Measurements from ENCODE around the gene CEP164.

Gene CEP164

GRCh38 chr11:117435326-117435725, 107.7 kb downstream of the CEP164 start:
- Histone ChIP-seq H3K4me3 (ENCODE audit: low read length in 2 of 2) (no peak overlapping the region), H3K4me1 (ENCODE audit: control insufficient read depth in 2 of 2, insufficient read depth in 2 of 2, low read length in 2 of 2) (no peaks in the 10 kb centered on the region), H3K27me3 (ENCODE audit: control insufficient read depth in 2 of 2, insufficient read depth in 2 of 2, low read length in 2 of 2) (no peaks in the 10 kb centered on the region), H3K9ac (ENCODE audit: low read depth in 1 of 2, low read length in 2 of 2) (no peak overlapping the region), H3K9me3 (ENCODE audit: control insufficient read depth in 2 of 2, low read length in 2 of 2) (no peaks in the 10 kb centered on the region), H3K36me3 (ENCODE audit: control insufficient read depth in 2 of 2, insufficient read depth in 2 of 2, low read length in 2 of 2) (no peaks in the 10 kb centered on the region), H3K27ac (ENCODE audit: low read depth in 2 of 2, low read length in 2 of 2) (no peak overlapping the region)

- no peak overlapping the region for H3K4me3 ChIP-seq (ENCODE audit: low read length in 2 of 2)
- H3K9me3 ChIP-seq (ENCODE audit: control insufficient read depth in 2 of 2, low read length in 2 of 2): no peaks in the 10 kb centered on the region
- H3K27ac ChIP-seq (ENCODE audit: low read depth in 2 of 2, low read length in 2 of 2): no peak overlapping the region
- H3K9ac ChIP-seq (ENCODE audit: low read depth in 1 of 2, low read length in 2 of 2): no peak overlapping the region
- H3K36me3 ChIP-seq (ENCODE audit: control insufficient read depth in 2 of 2, insufficient read depth in 2 of 2, low read length in 2 of 2): no peaks in the 10 kb centered on the region
- H3K4me1 ChIP-seq (ENCODE audit: control insufficient read depth in 2 of 2, insufficient read depth in 2 of 2, low read length in 2 of 2): no peaks in the 10 kb centered on the region
- H3K27me3 ChIP-seq (ENCODE audit: control insufficient read depth in 2 of 2, insufficient read depth in 2 of 2, low read length in 2 of 2): no peaks in the 10 kb centered on the region
Observed at GRCh38 chr11:117437041-117437790, 109.6 kb downstream of the CEP164 start.

GRCh38 chr11:117437791-117438130, 110.1 kb downstream of the CEP164 start:
- no peaks in the 10 kb centered on the region for H3K27me3 ChIP-seq (ENCODE audit: control insufficient read depth in 2 of 2, insufficient read depth in 2 of 2, low read length in 2 of 2)
- H3K9me3 ChIP-seq (ENCODE audit: control insufficient read depth in 2 of 2, low read length in 2 of 2): no peaks in the 10 kb centered on the region
- H3K9ac ChIP-seq (ENCODE audit: low read depth in 1 of 2, low read length in 2 of 2): no peak overlapping the region
- no peak overlapping the region for H3K27ac ChIP-seq (ENCODE audit: low read depth in 2 of 2, low read length in 2 of 2)
- H3K4me1 ChIP-seq (ENCODE audit: control insufficient read depth in 2 of 2, insufficient read depth in 2 of 2, low read length in 2 of 2): no peaks in the 10 kb centered on the region
- H3K4me3 ChIP-seq (ENCODE audit: low read length in 2 of 2): no peak overlapping the region
- H3K36me3 ChIP-seq (ENCODE audit: control insufficient read depth in 2 of 2, insufficient read depth in 2 of 2, low read length in 2 of 2): no peaks in the 10 kb centered on the region

- Histone ChIP-seq H3K9me3 (ENCODE audit: control insufficient read depth in 2 of 2, low read length in 2 of 2) (no peaks in the 10 kb centered on the region), H3K27me3 (ENCODE audit: control insufficient read depth in 2 of 2, insufficient read depth in 2 of 2, low read length in 2 of 2) (no peaks in the 10 kb centered on the region), H3K27ac (ENCODE audit: low read depth in 2 of 2, low read length in 2 of 2) (no peak overlapping the region), H3K9ac (ENCODE audit: low read depth in 1 of 2, low read length in 2 of 2) (no peak overlapping the region), H3K4me1 (ENCODE audit: control insufficient read depth in 2 of 2, insufficient read depth in 2 of 2, low read length in 2 of 2) (no peaks in the 10 kb centered on the region), H3K4me3 (ENCODE audit: low read length in 2 of 2) (no peak overlapping the region), H3K36me3 (ENCODE audit: control insufficient read depth in 2 of 2, insufficient read depth in 2 of 2, low read length in 2 of 2) (no peaks in the 10 kb centered on the region)
Observed at GRCh38 chr11:117438371-117439000, 110.8 kb downstream of the CEP164 start.

GRCh38 chr11:117439256-117439655, 111.6 kb downstream of the CEP164 start:
- Histone ChIP-seq H3K9ac (ENCODE audit: low read depth in 1 of 2, low read length in 2 of 2) (no peak overlapping the region), H3K27me3 (ENCODE audit: control insufficient read depth in 2 of 2, insufficient read depth in 2 of 2, low read length in 2 of 2) (no peaks in the 10 kb centered on the region), H3K4me1 (ENCODE audit: control insufficient read depth in 2 of 2, insufficient read depth in 2 of 2, low read length in 2 of 2) (no peaks in the 10 kb centered on the region), H3K36me3 (ENCODE audit: control insufficient read depth in 2 of 2, insufficient read depth in 2 of 2, low read length in 2 of 2) (no peaks in the 10 kb centered on the region), H3K9me3 (ENCODE audit: control insufficient read depth in 2 of 2, low read length in 2 of 2) (no peaks in the 10 kb centered on the region), H3K27ac (ENCODE audit: low read depth in 2 of 2, low read length in 2 of 2) (no peak overlapping the region), H3K4me3 (ENCODE audit: low read length in 2 of 2) (no peak overlapping the region)

GRCh38 chr11:117440258-117440657, 112.6 kb downstream of the CEP164 start:
- Histone ChIP-seq H3K9ac (ENCODE audit: low read depth in 1 of 2, low read length in 2 of 2) (no peak overlapping the region), H3K36me3 (ENCODE audit: control insufficient read depth in 2 of 2, insufficient read depth in 2 of 2, low read length in 2 of 2) (no peaks in the 10 kb centered on the region), H3K27me3 (ENCODE audit: control insufficient read depth in 2 of 2, insufficient read depth in 2 of 2, low read length in 2 of 2) (no peaks in the 10 kb centered on the region), H3K9me3 (ENCODE audit: control insufficient read depth in 2 of 2, low read length in 2 of 2) (no peaks in the 10 kb centered on the region), H3K27ac (ENCODE audit: low read depth in 2 of 2, low read length in 2 of 2) (no peak overlapping the region), H3K4me3 (ENCODE audit: low read length in 2 of 2) (no peak overlapping the region), H3K4me1 (ENCODE audit: control insufficient read depth in 2 of 2, insufficient read depth in 2 of 2, low read length in 2 of 2) (no peaks in the 10 kb centered on the region)

GRCh38 chr11:117441146-117441975, 113.7 kb downstream of the CEP164 start:
- Histone ChIP-seq H3K4me3 (ENCODE audit: low read length in 2 of 2) (no peak overlapping the region), H3K36me3 (ENCODE audit: control insufficient read depth in 2 of 2, insufficient read depth in 2 of 2, low read length in 2 of 2) (no peaks in the 10 kb centered on the region), H3K9me3 (ENCODE audit: control insufficient read depth in 2 of 2, low read length in 2 of 2) (no peaks in the 10 kb centered on the region), H3K9ac (ENCODE audit: low read depth in 1 of 2, low read length in 2 of 2) (no peak overlapping the region), H3K27me3 (ENCODE audit: control insufficient read depth in 2 of 2, insufficient read depth in 2 of 2, low read length in 2 of 2) (no peaks in the 10 kb centered on the region), H3K4me1 (ENCODE audit: control insufficient read depth in 2 of 2, insufficient read depth in 2 of 2, low read length in 2 of 2) (no peaks in the 10 kb centered on the region), H3K27ac (ENCODE audit: low read depth in 2 of 2, low read length in 2 of 2) (no peak overlapping the region)

- Histone ChIP-seq H3K4me1 (ENCODE audit: control insufficient read depth in 2 of 2, insufficient read depth in 2 of 2, low read length in 2 of 2) (no peaks in the 10 kb centered on the region), H3K27me3 (ENCODE audit: control insufficient read depth in 2 of 2, insufficient read depth in 2 of 2, low read length in 2 of 2) (no peaks in the 10 kb centered on the region), H3K9ac (ENCODE audit: low read depth in 1 of 2, low read length in 2 of 2) (no peak overlapping the region)
Observed at GRCh38 chr11:117442049-117442868, 114.6 kb downstream of the CEP164 start.

GRCh38 chr11:117442869-117443239, 115.2 kb downstream of the CEP164 start:
- Histone ChIP-seq H3K27ac (ENCODE audit: low read depth in 2 of 2, low read length in 2 of 2) (no peak overlapping the region), H3K36me3 (ENCODE audit: control insufficient read depth in 2 of 2, insufficient read depth in 2 of 2, low read length in 2 of 2) (no peaks in the 10 kb centered on the region), H3K4me3 (ENCODE audit: low read length in 2 of 2) (no peak overlapping the region), H3K9me3 (ENCODE audit: control insufficient read depth in 2 of 2, low read length in 2 of 2) (no peaks in the 10 kb centered on the region), H3K4me1 (ENCODE audit: control insufficient read depth in 2 of 2, insufficient read depth in 2 of 2, low read length in 2 of 2) (no peaks in the 10 kb centered on the region), H3K27me3 (ENCODE audit: control insufficient read depth in 2 of 2, insufficient read depth in 2 of 2, low read length in 2 of 2) (no peaks in the 10 kb centered on the region), H3K9ac (ENCODE audit: low read depth in 1 of 2, low read length in 2 of 2) (no peak overlapping the region)

More at GRCh38 chr11:117442049-117442868, 114.6 kb downstream of the CEP164 start:
- Histone ChIP-seq H3K9me3 (ENCODE audit: control insufficient read depth in 2 of 2, low read length in 2 of 2) (no peaks in the 10 kb centered on the region), H3K27ac (ENCODE audit: low read depth in 2 of 2, low read length in 2 of 2) (no peak overlapping the region), H3K4me3 (ENCODE audit: low read length in 2 of 2) (no peak overlapping the region), H3K36me3 (ENCODE audit: control insufficient read depth in 2 of 2, insufficient read depth in 2 of 2, low read length in 2 of 2) (no peaks in the 10 kb centered on the region)

All from mucosa of rectum (tissue), 2 donors.